Testis (tissue), 3 donors: ENCODE data around the gene ZNF593OS. TPM values are rescaled to one million over a fixed set of nuclear protein-coding genes. Genes with fewer than 3 reads are reported as not detected.

Experiments used
- DNase-seq: peaks from one replicate; pipeline ENCODE4 v3.0.0-alpha.2; 2019
- H3K27ac ChIP-seq, 2 donors: fragments of 200-600 bp; sonication (generic); one replicate each; pipeline ENCODE4 v1.5.1; 2019
- H3K27me3 ChIP-seq: fragments of 200-600 bp; sonication (generic); one replicate; pipeline ENCODE4 v1.5.1; 2019
- H3K36me3 ChIP-seq: fragments of 200-600 bp; sonication (generic); one replicate; pipeline ENCODE4 v1.5.1; 2017; ENCODE audit warnings: low read depth; ENCODE audit errors: missing control alignments
- H3K4me1 ChIP-seq: fragments of 200-600 bp; sonication (generic); one replicate; pipeline ENCODE4 v1.5.1; 2019
- H3K4me3 ChIP-seq, 2 donors: fragments of 200-600 bp; sonication (generic); one replicate each; pipeline ENCODE4 v1.5.1; 2017 to 2019
- H3K9me3 ChIP-seq: fragments of 200-600 bp; sonication (generic); one replicate; pipeline ENCODE4 v1.5.1; 2017
- CTCF ChIP-seq, 3 experiments: fragments of 450-650 bp in 2 of 3; fragments of 200-600 bp in 1 of 3; sonication (generic) in 1 of 3; IDR thresholded peaks; one replicate each; pipeline ENCODE4 v1.5.1; 2016 to 2019; ENCODE audit warnings: antibody characterized with exemption in 3 of 3, mild to moderate bottlenecking in 2 of 3, moderate library complexity in 1 of 3
- POLR2A ChIP-seq: fragments of 450-650 bp; IDR thresholded peaks from one replicate; pipeline ENCODE4 v1.6.1; 2017; ENCODE audit warnings: antibody characterized with exemption, mild to moderate bottlenecking, moderate library complexity
- WGBS, 2 donors: methylation state at CpG; one replicate each; pipeline ENCODE4 v1.1.5; 2018; 5-methylcytosine and 5-hydroxymethylcytosine counted together
- intact Hi-C: fragments of 100-400 bp; cut with DNase I; formaldehyde crosslinking; loops from one replicate; pipeline ENCODE4 v1.15.1; 2023; ENCODE audit warnings: low total_unique reads
- polyA plus RNA-seq: library from polyadenylated mRNA; stranded (reverse); fragments of 350-450 nt; fragmentation: Illumina TruSeq; extraction: RNeasy Lipid Tissue Mini Kit (QIAGEN cat#74804); gene quantifications from one replicate; pipeline ENCODE4 v1.2.3, GENCODE V29; 2014; ENCODE audit warnings: low read depth, low replicate concordance; ENCODE audit not compliant: insufficient read depth
- total RNA-seq, 2 donors: library from RNA; depleted of rRNA; stranded (reverse); fragments of >200 nt; gene quantifications; one replicate each; pipeline ENCODE4 v1.2.3, GENCODE V29; 2016

Gene ZNF593OS
- total and polyA plus RNA-seq, 3 donors from 2014 or later = 0.62 to 1.7 TPM; not detected in 1

- Histone ChIP-seq H3K27me3 (no peaks in the 10 kb centered on the region), H3K4me1 (no peaks in the 10 kb centered on the region), H3K4me3 (no peak overlapping the region), H3K36me3 (no peaks in the 10 kb centered on the region), H3K27ac (no peak overlapping the region), H3K9me3 (no peaks in the 10 kb centered on the region)
- intact Hi-C loops = no loop called here
- TF ChIP-seq POLR2A = no peak
- no peak for TF ChIP-seq CTCF (IDR thresholded peaks at IDR 0.05)
- 88 to 94% methylated on average over 2 of the region's 2 CpGs for WGBS, 2 donors
- DNase-seq = no peak
Measured at GRCh38 chr1:26132834-26133167, 38.8 kb downstream of the ZNF593OS start.

GRCh38 chr1:26132128-26132833, 39.4 kb downstream of the ZNF593OS start:
- H3K27ac ChIP-seq = no peak overlapping the region
- WGBS, 2 donors = 75 to 83% methylated on average over 5 of the region's 5 CpGs
- intact Hi-C loops = no loop called here
- H3K4me3 ChIP-seq = no peak overlapping the region
- DNase-seq = no peak
- H3K4me1 ChIP-seq = no peaks in the 10 kb centered on the region
- H3K36me3 ChIP-seq = no peaks in the 10 kb centered on the region
- H3K9me3 ChIP-seq = no peaks in the 10 kb centered on the region
- H3K27me3 ChIP-seq = no peaks in the 10 kb centered on the region
- TF ChIP-seq CTCF (IDR thresholded peaks at IDR 0.05) = no peak
- no peak for TF ChIP-seq POLR2A

GRCh38 chr1:26130695-26131094, 40.9 kb downstream of the ZNF593OS start:
- H3K9me3 ChIP-seq = no peaks in the 10 kb centered on the region
- 50 to 67% methylated on average over 1 of the region's 1 CpG for WGBS, 2 donors
- intact Hi-C loops = no loop called here
- no peak for DNase-seq
- H3K27me3 ChIP-seq = no peaks in the 10 kb centered on the region
- H3K36me3 ChIP-seq = no peaks in the 10 kb centered on the region
- H3K27ac ChIP-seq = no peak overlapping the region
- TF ChIP-seq CTCF (IDR thresholded peaks at IDR 0.05) = no peak
- TF ChIP-seq POLR2A = no peak
- H3K4me3 ChIP-seq = no peak overlapping the region
- no peaks in the 10 kb centered on the region for H3K4me1 ChIP-seq

- Histone ChIP-seq H3K4me1 (no peaks in the 10 kb centered on the region), H3K9me3 (no peaks in the 10 kb centered on the region), H3K27me3 (no peaks in the 10 kb centered on the region), H3K36me3 (no peaks in the 10 kb centered on the region), H3K4me3 (no peak overlapping the region), H3K27ac (no peak overlapping the region)
- no peak for DNase-seq
- WGBS, 2 donors = 90 to 96% methylated on average over 4 of the region's 4 CpGs
- TF ChIP-seq POLR2A = no peak
- no peak for TF ChIP-seq CTCF (IDR thresholded peaks at IDR 0.05)
- intact Hi-C loops = no loop called here
Measured at GRCh38 chr1:26129778-26130177, 41.9 kb downstream of the ZNF593OS start.
